ENCODE results near the gene MARVELD3. TPM values are rescaled to one million over a fixed set of nuclear protein-coding genes. Genes with fewer than 3 reads are reported as not detected.

Gene MARVELD3
- total and polyA plus RNA-seq, 2 of the 8 experiments (the other 6 are each of a cell fraction or from before 2014, with no cell fraction given) = 18.0 to 34.8 TPM

DNA sequence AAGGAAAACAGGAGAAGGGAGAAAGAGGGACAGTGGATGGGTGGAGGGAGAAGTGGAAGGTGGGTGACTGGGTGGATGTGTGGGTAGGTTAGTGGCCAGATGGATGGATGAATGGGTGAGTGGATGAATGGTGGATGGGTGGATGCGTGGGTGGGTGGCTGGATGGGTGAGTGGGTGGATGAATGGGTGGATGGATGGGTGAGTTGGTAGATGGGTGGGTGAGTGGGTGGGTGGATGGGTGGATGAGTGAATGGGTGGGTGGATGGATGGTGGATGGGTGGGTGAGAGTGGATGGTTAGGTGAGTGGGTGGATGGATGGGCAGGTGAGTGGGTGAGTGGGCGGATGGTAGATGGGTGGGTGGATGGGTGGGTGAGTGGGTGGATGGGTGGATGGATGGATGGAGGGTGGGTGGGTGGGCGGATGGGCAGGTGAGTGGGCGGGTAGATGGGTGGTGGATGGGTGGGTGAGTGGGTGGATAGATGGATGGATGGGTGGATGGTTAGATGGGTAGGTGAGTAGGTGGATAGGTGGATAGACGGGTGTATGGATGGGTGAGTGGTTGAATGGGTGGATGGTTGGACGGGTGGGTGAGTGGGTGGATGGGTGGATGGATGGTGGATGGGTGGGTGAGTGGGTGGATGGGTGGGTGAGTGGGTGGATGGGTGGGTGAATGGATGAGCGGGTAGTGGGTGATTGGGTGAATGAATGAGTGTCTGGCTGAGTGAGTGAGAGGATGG, 702 bp upstream of the MARVELD3 start:
- Histone ChIP-seq H2AK5ac (ENCODE audit: low read depth, low read length) (no peak overlapping the region), H3K4me1 (replicated peaks in 1 of 4; ENCODE audit: control insufficient read depth in 3 of 4, insufficient read depth in 4 of 4, low read length in 3 of 4) (peaks cover 0 to 12% (median 6%) of the 10 kb centered on the region in 4 experiments; a peak in 6 of 7 replicates), H3K4me3 (ENCODE audit: extremely low read depth in 1 of 4, insufficient read depth in 2 of 4, low read depth in 3 of 4, low read length in 4 of 4) (peak overlapping the region in 3 of 4 experiments; percentile 86 to 99 (median 92); a peak in 4 of 8 replicates), H3K79me1 (ENCODE audit: low read depth, low read length) (no peaks in the 10 kb centered on the region; the same call in none of the 2 replicates), H3K23ac (ENCODE audit: insufficient read length) (no peak overlapping the region), H3K14ac (ENCODE audit: insufficient read length) (no peak overlapping the region), H2BK5ac (ENCODE audit: low read depth, low read length) (no peak overlapping the region), H3K36me3 (ENCODE audit: control insufficient read depth in 2 of 4, insufficient read depth in 4 of 4, low read length in 3 of 4) (peaks cover 2 to 11% (median 7%) of the 10 kb centered on the region in 4 experiments; a peak in 4 of 8 replicates), H3K9me3 (ENCODE audit: insufficient read depth in 2 of 2, low read depth in 1 of 2, low read length in 1 of 2) (no peaks in the 10 kb centered on the region), H3K18ac (ENCODE audit: extremely low read depth, low read length) (peak overlapping the region; percentile 83; the same call in 1 of the 2 replicates), H2BK120ac (replicated peaks; ENCODE audit: low read depth, low read length) (no peak overlapping the region), H3K9ac (replicated peaks in 1 of 4; ENCODE audit: extremely low read depth in 1 of 4, low read depth in 3 of 4, low read length in 3 of 4) (no peak overlapping the region), H4K5ac (ENCODE audit: insufficient read length, low read depth, low read length) (no peak overlapping the region), H3K27me3 (replicated peaks in 1 of 4; ENCODE audit: control insufficient read depth in 3 of 4, extremely low read depth in 1 of 4, insufficient read depth in 3 of 4, low read length in 3 of 4) (no peaks in the 10 kb centered on the region), H2BK12ac (ENCODE audit: low read depth, low read length) (peak overlapping the region; percentile 39; the same call in 1 of the 2 replicates), H4K20me1 (replicated peaks in 1 of 2; ENCODE audit: control insufficient read depth in 1 of 2, insufficient read depth in 2 of 2, low read length in 2 of 2) (no peaks in the 10 kb centered on the region), H4K91ac (replicated peaks; ENCODE audit: insufficient read length, low read length) (no peak overlapping the region), H3K27ac (ENCODE audit: low read depth, low read length) (no peak overlapping the region; the same call in 1 of the 2 replicates), H2BK15ac (ENCODE audit: low read length) (no peak overlapping the region), H3K23me2 (ENCODE audit: low read depth, low read length) (peaks cover 8% of the 10 kb centered on the region), H2AFZ (ENCODE audit: low read length) (no peak overlapping the region), H3K79me2 (ENCODE audit: control insufficient read depth in 1 of 2, insufficient read depth in 2 of 2, low read length in 2 of 2) (peaks cover 0 to 16% of the 10 kb centered on the region in 2 experiments; a peak in 2 of 4 replicates), H3K4me2 (ENCODE audit: insufficient read depth in 1 of 2, low read depth in 2 of 2, low read length in 2 of 2) (peak overlapping the region; percentile 67 to 75; a peak in 3 of 4 replicates), H3K56ac (replicated peaks; ENCODE audit: insufficient read length, low read depth, low read length) (no peak overlapping the region), H4K8ac (ENCODE audit: extremely low read depth, insufficient read depth, low read length) (peak overlapping the region; percentile 7; the same call in 1 of the 2 replicates), H3K4ac (replicated peaks; ENCODE audit: insufficient read length, low read depth, low read length) (no peak overlapping the region), H2BK20ac (ENCODE audit: low read length) (no peak overlapping the region)
- DNase-seq (ENCODE audit: low read depth in 1 of 2, low spot score in 2 of 2) (no peak), FAIRE-seq (no peak)
- TF ChIP-seq, protein P1, sequence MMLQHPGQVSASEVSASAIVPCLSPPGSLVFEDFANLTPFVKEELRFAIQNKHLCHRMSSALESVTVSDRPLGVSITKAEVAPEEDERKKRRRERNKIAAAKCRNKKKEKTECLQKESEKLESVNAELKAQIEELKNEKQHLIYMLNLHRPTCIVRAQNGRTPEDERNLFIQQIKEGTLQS (IDR thresholded peaks at IDR 0.05; ENCODE audit: insufficient read depth, low read depth, low read length) = no peak
- TF ChIP-seq YY1 (IDR thresholded peaks at IDR 0.05; ENCODE audit: low read depth, low read length) (no peak), JUN (IDR thresholded peaks at IDR 0.05; ENCODE audit: low read depth, low read length) (no peak)
- ChIA-PET CTCF (ENCODE audit: partially characterized antibody) (interaction anchor here (0.9 kb wide), 1 partner anchor 104 kb away, joined by 3 read pairs; no protein-coding TSS in a partner anchor), POLR2A (ENCODE audit: partially characterized antibody) (interaction anchor here (0.7 to 1.0 kb wide), 8 partner anchors 9 to 235 kb away, joined by 3 to 8 read pairs (median 3); partner anchors contain the start of gene CHST4)
- WGBS, 2 experiments (ENCODE audit: extremely low coverage in 1 of 2, insufficient coverage in 1 of 2, insufficient read length in 1 of 2, insufficient replicate concordance in 2 of 2, low coverage in 1 of 2, low lambda C conversion rate in 2 of 2, missing lambda C conversion rate in 1 of 2) = 91 to 100% methylated on average over 1 of the region's 7 CpGs

Data from H1 (cell line).